H1 (cell line): ENCODE measurements around the gene OMP. TPM values are rescaled to one million over a fixed set of nuclear protein-coding genes. Genes with fewer than 3 reads are reported as not detected.

Source experiments
- BCL11A ChIP-seq, 2 experiments: IDR thresholded peaks; one replicate each; pipeline ENCODE4 v1.6.1; 2011; ENCODE audit warnings: low read depth in 2 of 2, low read length in 2 of 2, mild to moderate bottlenecking in 2 of 2
- BRCA1 ChIP-seq: IDR thresholded peaks from 2 replicates; pipeline ENCODE4 v1.6.1; 2012; ENCODE audit warnings: low read depth, low read length, improper control_type of control experiment
- CTBP2 ChIP-seq: IDR thresholded peaks from 2 replicates; pipeline ENCODE4 v1.7.0; 2011; ENCODE audit warnings: borderline replicate concordance, mild to moderate bottlenecking, moderate library complexity, mixed read lengths, low read length; ENCODE audit not compliant: insufficient read depth, insufficient read length
- HDAC6 ChIP-seq: IDR thresholded peaks from one replicate; pipeline ENCODE4 v1.7.1; 2012; ENCODE audit warnings: low read depth, mild to moderate bottlenecking, inconsistent platforms, low read length, moderate library complexity
- SIX5 ChIP-seq: IDR thresholded peaks from 2 replicates; pipeline ENCODE4 v1.6.1; 2011; ENCODE audit warnings: mild to moderate bottlenecking, low read depth, low read length
- USF2 ChIP-seq: IDR thresholded peaks from 2 replicates; pipeline ENCODE4 v1.6.1; 2011; ENCODE audit warnings: low read length, improper control_type of control experiment
- ZNF274 ChIP-seq: IDR thresholded peaks from 2 replicates; pipeline ENCODE4 v1.7.0; 2012; ENCODE audit warnings: low read length, borderline replicate concordance; ENCODE audit errors: extremely low read depth
- polyA plus RNA-seq, 7 experiments: library from polyadenylated mRNA; depleted of rRNA in 3 of 7; stranded (reverse) in 5 of 7; unstranded in 2 of 7; fragments of >200 nt in 5 of 7; fragments of 200-250 nt in 2 of 7; gene quantifications; 1 replicate in 5 of 7; 2 replicates in 1 of 7; 4 replicates in 1 of 7; pipeline versions ENCODE4 v1.2.1 to v1.2.3, GENCODE V29; 2011 to 2013; ENCODE audit warnings: missing spikeins in 2 of 7, mixed read lengths in 2 of 7
- total RNA-seq: library from RNA; stranded (reverse); fragmentation: NEBNext Ultra II Directional; extraction: Animal tissue kit (Norgen Biotek cat#: 25700); gene quantifications from 2 replicates; pipeline ENCODE4 v1.2.1, GENCODE V29; 2021

Gene OMP
- total and polyA plus RNA-seq, 2 of the 8 experiments (the other 6 are each of a cell fraction or from before 2014, with no cell fraction given): not detected

GRCh38 chr11:77058900-77059299, 43.7 kb upstream of the OMP start (continued):
- TF ChIP-seq BRCA1: no peak
- TF ChIP-seq USF2: no peak
- no peak for TF ChIP-seq SIX5
- no peak for TF ChIP-seq BCL11A (IDR thresholded peaks at IDR 0.05; ENCODE audit: low read depth in 2 of 2, low read length in 2 of 2)
- TF ChIP-seq CTBP2: no peak
- no peak for TF ChIP-seq ZNF274
- TF ChIP-seq HDAC6: no peak
